Fibroblast of skin of left quadriceps (primary cell): Measurements from ENCODE around the gene SH2D3C.

Experiments
- DNase-seq, 2 experiments: peaks; one replicate each; pipeline ENCODE4 v3.0.0-alpha.2; 2013; ENCODE audit warnings: low read depth in 2 of 2

The SH2D3C gene

DNA sequence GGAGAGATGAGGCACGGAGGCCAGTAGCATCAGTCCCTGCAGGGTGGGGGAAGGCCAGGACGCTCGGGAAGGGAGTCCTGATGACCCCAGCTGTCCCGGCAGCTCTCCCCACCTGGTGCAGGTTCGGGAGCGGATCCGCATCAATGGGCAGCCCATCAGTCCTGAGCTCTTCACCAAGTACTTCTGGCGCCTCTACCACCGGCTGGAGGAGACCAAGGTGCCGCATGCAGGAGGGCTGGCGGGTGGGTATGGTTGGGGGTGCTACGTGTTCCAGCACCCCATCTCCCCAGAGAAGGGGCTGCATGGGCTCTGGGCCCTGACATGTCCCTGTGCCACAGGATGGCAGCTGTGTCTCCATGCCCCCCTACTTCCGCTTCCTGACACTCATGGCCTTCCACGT is 28.4 kb upstream of the SH2D3C start:
- DNase-seq = no peak

DNA sequence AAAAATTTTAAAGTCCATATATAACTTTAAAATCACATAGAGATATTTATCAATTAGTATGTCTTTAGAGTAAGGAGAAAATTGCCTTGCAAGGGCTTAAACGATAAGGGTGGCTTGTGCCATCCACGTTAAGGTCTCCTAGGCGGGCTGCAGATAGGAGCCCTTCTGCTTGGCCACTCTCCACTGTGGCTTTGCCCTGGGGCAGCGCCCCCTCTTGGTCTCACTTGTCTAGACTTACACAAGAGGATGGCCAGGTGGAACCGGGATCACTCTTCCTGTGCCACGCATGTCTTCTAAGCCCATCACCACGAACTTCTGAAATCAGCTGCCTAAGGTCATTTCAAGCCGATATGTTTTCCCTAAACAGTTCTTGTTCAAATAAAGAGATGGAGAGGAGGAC is 27.2 kb upstream of the SH2D3C start:
- no peak for DNase-seq

GRCh38 chr9:127803507-127804352 is 25.3 kb upstream of the SH2D3C start:
- DNase-seq = no peak

DNA sequence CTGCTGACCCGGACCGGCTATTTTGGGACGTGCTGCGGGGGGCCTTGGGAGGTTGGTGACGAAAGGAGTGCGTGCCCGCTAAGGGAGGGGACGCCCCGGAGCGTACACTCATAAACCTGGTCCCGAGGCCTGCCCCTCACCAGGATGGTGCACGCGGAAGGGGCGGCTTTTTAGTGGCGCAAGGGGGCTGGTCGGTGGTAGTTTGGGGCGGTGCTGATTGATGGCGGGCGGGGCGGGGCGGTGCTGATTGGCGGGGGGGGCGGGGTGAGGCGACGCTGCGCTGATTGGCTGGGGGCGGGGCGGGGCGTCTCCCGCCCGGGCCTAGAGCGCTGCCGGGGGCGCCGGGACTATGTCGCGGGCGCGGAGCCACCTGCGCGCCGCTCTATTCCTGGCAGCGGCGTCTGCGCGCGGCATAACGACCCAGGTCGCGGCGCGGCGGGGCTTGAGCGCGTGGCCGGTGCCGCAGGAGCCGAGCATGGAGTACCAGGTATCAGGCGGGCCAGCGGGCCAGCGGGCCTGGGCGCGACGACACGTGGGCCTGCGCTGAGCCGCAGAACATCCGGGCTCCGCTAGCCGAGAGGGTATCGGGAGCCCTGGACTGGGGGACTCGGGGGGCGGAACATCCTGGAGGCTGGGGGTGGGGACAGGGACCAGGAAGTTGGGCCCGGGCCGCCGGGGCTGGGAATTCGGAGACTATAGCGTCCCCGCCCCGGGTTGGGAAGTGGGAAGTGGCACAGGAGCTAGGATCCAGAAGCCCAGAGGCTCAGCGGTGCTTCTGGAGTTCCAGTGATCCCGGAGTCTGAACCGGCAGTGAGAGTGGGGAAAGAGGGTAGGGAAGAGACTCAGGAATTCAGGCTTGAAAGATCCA is 24.3 kb upstream of the SH2D3C start, which contains the start of gene FPGS:
TSS of gene FPGS (plus strand) at position 307 of the 868 bp plus-strand sequence. CDS start at position 350, 43 bp downstream.
- peak; percentile 81 for DNase-seq

- DNase-seq = no peak
These were observed 23.6 kb upstream of the SH2D3C start for GRCh38 chr9:127801955-127802575.

- DNase-seq = no peak
These were observed 18.4 kb upstream of the SH2D3C start for GRCh38 chr9:127796852-127797370.

- no peak for DNase-seq
These were observed 17.9 kb upstream of the SH2D3C start for GRCh38 chr9:127796225-127796813.

- DNase-seq = no peak
These were observed 15.7 kb upstream of the SH2D3C start for GRCh38 chr9:127794001-127794791.

DNA sequence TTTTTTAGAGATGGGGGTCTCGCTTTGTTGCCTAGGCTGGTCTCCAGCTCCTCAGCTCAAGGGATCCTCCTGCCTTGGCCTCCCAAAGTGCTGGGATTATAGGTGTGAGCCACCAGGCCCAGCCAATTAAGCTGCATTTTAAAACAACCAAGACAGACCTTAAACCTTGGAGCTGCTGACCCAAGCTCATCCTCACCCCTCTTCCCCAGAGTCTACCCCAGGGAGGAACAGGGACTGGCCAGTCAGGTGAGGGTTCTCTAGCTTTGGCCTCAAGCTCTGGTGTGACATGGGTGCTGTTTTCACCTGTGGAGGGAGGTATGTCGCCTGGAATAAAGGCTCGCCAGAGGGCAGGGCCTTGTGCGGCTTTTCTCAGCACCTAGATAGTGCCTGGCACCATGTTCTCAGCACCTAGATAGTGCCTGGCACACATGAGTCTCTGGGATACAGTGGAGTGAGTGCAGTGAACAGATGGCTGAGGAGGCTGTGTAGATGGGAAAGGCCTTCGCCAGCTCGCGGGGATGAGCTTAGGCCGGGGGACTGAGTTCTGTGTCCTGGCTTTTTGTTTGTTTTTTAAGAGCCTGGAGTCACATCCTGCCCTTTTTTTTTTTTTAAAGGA is 14.7 kb upstream of the SH2D3C start:
- no peak for DNase-seq

GRCh38 chr9:127792417-127793031 is 14.1 kb upstream of the SH2D3C start:
- no peak for DNase-seq

GRCh38 chr9:127791085-127791484 is 12.6 kb upstream of the SH2D3C start:
- no peak for DNase-seq

DNA sequence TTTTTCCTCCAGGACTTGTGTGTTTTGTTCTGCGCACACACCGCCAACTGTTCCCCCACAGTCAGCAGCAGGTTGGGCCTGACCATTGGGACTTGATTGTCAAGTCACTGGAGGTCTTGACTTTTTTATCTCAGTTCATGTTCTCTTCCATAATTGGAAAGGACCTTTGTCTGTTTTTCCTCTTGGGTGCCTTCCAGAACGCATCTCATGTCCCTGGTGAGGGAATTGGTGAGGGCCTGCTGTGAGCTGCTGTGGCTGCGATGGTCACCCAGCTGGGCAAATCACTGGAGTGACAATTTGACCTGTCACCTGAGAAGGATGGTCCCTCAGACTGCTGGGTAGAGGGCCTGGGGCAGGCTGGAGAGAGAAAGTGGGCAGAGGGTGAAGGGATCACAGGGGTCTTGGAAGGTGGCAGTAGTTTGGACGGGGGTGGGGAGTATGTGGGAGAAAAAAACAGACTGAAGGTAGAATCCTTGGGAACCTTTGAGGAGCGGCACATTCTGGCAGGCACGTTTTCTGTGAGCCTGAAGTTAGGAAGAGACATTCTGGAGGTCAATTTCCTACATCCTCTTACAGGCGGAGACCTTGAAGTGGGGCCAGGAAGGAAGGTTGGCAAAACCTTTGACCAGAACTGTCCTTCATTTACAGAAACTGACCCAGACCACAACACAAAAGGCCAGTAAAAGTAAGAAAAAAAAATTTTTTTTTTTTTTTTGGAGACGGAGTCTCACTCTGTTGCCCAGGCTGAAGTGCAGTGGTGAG is 11.8 kb upstream of the SH2D3C start:
- no peak for DNase-seq

DNA sequence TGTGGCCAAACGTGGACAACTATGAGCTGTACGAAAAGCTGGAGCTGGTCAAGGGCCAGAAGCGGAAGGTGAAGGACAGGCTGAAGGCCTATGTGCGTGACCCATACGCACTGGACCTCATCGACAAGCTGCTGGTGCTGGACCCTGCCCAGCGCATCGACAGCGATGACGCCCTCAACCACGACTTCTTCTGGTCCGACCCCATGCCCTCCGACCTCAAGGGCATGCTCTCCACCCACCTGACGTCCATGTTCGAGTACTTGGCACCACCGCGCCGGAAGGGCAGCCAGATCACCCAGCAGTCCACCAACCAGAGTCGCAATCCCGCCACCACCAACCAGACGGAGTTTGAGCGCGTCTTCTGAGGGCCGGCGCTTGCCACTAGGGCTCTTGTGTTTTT is 10.7 kb upstream of the SH2D3C start:
- DNase-seq = no peak

- DNase-seq = no peak
These were observed 10.0 kb upstream of the SH2D3C start for GRCh38 chr9:127788337-127789011.

- no peak for DNase-seq
These were observed 8.3 kb upstream of the SH2D3C start for GRCh38 chr9:127786773-127787104.

DNA sequence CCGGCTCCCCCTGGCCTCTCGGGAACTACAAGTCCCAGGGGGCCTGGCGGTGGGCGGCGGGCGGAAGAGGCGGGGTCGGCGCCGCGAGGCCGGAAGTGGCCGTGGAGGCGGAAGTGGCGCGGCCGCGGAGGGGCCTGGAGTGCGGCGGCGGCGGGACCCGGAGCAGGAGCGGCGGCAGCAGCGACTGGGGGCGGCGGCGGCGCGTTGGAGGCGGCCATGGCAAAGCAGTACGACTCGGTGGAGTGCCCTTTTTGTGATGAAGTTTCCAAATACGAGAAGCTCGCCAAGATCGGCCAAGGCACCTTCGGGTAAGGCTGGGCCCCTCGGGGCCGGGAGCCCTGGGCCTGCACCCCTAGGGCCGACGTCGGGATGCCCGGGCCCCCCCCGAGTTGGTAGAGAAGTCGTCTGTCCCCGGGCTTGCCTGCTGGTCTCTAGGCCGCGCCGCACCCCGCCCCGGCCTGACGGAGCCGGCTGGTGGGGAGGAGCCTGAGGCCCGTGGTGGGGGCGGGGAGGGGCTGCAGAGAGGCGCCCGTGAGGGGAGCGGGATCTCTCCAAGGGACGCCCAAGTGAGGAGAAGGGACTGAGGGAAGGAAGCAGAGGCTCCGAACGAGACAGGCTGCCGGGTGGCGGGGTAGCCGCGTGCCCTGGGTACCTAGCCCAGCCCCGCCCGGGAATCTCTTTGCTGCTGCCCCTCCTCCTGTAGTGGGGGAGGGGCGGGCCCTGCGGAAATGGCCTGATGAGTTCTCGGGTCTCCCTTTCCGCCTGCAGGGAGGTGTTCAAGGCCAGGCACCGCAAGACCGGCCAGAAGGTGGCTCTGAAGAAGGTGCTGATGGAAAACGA is 7.7 kb upstream of the SH2D3C start, which contains the start of gene CDK9:
TSS of gene CDK9 (plus strand) at position 102 of the 840 bp plus-strand sequence. CDS start at position 217, 115 bp downstream.
- DNase-seq = peak; percentile 73 to 77
